Uterus (tissue), 4 donors: Measurements from ENCODE around the gene FAM221B. TPM values are rescaled to one million over a fixed set of nuclear protein-coding genes. Genes with fewer than 3 reads are reported as not detected.

Source experiments
- DNase-seq, 2 donors: peaks; one replicate each; pipeline ENCODE4 v3.0.0-alpha.2; 2019 to 2020
- H3K27ac ChIP-seq, 2 donors: fragments of 200-600 bp; sonication (generic); 1 replicate in 1 of 2; 2 replicates in 1 of 2; pipeline ENCODE4 v1.5.1; 2016 to 2018
- H3K27me3 ChIP-seq, 2 donors: fragments of 200-600 bp; sonication (generic); one replicate each; pipeline ENCODE4 v1.5.1; 2018 to 2019; ENCODE audit warnings: control low read depth in 1 of 2
- H3K36me3 ChIP-seq, 2 donors: fragments of 200-600 bp; sonication (generic); one replicate each; pipeline ENCODE4 v1.5.1; 2019; ENCODE audit warnings: control low read depth in 1 of 2
- H3K4me1 ChIP-seq, 2 donors: fragments of 200-600 bp; sonication (generic); one replicate each; pipeline ENCODE4 v1.5.1; 2018 to 2019; ENCODE audit warnings: control low read depth in 1 of 2
- H3K4me3 ChIP-seq, 2 donors: fragments of 200-600 bp; sonication (generic); 1 replicate in 1 of 2; 2 replicates in 1 of 2; pipeline ENCODE4 v1.5.1; 2018 to 2019; ENCODE audit warnings: mild to moderate bottlenecking in 1 of 2
- H3K9me3 ChIP-seq, 2 donors: fragments of 200-600 bp; sonication (generic); one replicate each; pipeline ENCODE4 v1.5.1; 2019; ENCODE audit warnings: control low read depth in 1 of 2
- POLR2A ChIP-seq, 2 donors: fragments of 450-650 bp; IDR thresholded peaks; one replicate each; pipeline ENCODE4 v1.6.1; 2016; ENCODE audit warnings: antibody characterized with exemption in 2 of 2, mild to moderate bottlenecking in 1 of 2, moderate library complexity in 1 of 2
- intact Hi-C: fragments of 100-400 bp; cut with DNase I; formaldehyde crosslinking; loops from one replicate; pipeline ENCODE4 v1.15.1; 2023; ENCODE audit warnings: low total_unique reads
- total RNA-seq, 4 donors: library from RNA; depleted of rRNA in 3 of 4; stranded (reverse); fragments of >200 nt in 3 of 4; gene quantifications; one replicate each; pipeline versions ENCODE4 v1.1.0 to v1.2.4, GENCODE V29; 2014 to 2023
- TF ChIP-seq, protein P1 (sequence below), 4 experiments: fragments of 200-600 bp in 2 of 4; fragments of 450-650 bp in 2 of 4; sonication (generic) in 2 of 4; IDR thresholded peaks; one replicate each; pipeline ENCODE4 v1.5.1; 2016 to 2019; ENCODE audit warnings: antibody characterized with exemption in 4 of 4, mild to moderate bottlenecking in 2 of 4, moderate library complexity in 1 of 4
- donor health status: DM: yes; HTN: yes; CAD: no.

Gene FAM221B, protein sequence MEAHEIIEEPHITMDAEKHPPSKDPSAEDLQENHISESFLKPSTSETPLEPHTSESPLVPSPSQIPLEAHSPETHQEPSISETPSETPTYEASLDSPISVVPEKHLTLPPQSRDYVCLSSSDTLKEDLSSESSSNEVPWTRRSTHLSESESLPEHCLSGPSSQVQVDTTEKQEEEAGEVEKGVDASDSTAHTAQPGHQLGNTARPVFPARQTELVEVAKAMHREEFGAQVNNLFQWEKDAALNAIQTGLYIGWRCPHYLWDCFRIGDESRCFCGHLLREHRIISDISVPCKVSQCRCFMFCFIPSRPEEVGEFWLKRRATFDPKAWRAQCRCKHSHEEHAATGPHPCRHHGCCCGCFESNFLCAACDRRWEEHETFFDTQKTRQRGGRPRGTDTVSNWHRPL
- total RNA-seq: not detected

DNA sequence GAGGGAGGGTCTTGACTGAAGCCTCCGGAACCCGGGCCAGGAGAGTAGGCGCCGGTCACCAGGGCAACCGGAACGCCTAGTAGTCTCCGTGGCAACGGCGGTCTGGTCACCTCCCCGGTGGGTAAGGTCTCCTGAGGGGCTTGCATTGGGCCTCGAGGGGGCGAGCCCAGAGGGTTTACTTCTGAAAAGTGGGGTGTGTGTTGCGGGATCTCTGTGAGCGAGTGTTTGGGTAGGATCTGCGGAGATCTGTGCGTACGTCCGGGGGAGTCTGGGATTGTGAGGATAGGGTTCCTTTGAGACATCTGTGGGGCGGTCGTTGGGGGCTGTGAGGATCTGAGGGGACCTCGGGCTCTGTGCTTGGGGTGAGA is at the start of gene FAM221B:
FAM221B (minus strand) TSS at position 17 of the 368 bp plus-strand sequence. CDS start 2,571 bp downstream, outside the sequence.
- Histone ChIP-seq H3K9me3 (no peaks in the 10 kb centered on the region), H3K4me3 (peak within 1 kb of the TSS; percentile 54 to 58)

DNA sequence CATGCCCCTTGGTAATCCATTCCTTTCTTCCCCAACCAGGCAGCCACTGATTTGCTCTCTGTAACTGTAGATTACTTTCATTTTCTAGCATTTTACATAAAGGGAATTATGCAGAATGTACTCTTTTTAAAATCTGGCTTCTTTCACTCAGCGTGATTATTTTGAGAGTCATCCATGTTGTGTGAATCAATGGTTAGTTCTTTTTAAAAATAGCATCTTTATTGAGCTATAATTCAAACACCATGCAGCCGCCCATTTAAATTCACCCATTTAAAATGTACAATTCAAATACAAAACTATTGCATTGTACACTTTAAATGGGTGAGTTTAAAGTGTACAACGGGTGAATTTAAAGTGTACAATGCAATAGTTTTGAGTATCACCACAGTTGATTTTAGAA is 44.0 kb upstream of the FAM221B start:
- TF ChIP-seq POLR2A (IDR thresholded peaks at IDR 0.05): no peak
- TF ChIP-seq, protein P1, sequence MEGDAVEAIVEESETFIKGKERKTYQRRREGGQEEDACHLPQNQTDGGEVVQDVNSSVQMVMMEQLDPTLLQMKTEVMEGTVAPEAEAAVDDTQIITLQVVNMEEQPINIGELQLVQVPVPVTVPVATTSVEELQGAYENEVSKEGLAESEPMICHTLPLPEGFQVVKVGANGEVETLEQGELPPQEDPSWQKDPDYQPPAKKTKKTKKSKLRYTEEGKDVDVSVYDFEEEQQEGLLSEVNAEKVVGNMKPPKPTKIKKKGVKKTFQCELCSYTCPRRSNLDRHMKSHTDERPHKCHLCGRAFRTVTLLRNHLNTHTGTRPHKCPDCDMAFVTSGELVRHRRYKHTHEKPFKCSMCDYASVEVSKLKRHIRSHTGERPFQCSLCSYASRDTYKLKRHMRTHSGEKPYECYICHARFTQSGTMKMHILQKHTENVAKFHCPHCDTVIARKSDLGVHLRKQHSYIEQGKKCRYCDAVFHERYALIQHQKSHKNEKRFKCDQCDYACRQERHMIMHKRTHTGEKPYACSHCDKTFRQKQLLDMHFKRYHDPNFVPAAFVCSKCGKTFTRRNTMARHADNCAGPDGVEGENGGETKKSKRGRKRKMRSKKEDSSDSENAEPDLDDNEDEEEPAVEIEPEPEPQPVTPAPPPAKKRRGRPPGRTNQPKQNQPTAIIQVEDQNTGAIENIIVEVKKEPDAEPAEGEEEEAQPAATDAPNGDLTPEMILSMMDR (IDR thresholded peaks at IDR 0.05): no peak
- Histone ChIP-seq H3K4me3 (no peak overlapping the region), H3K36me3 (no peaks in the 10 kb centered on the region), H3K27ac (no peak overlapping the region), H3K4me1 (no peaks in the 10 kb centered on the region), H3K27me3 (no peaks in the 10 kb centered on the region), H3K9me3 (no peaks in the 10 kb centered on the region)
- DNase-seq: no peak
- intact Hi-C loops: no loop called here

More for the DNA sequence above, at the start of gene FAM221B:
- no peak for DNase-seq
- Histone ChIP-seq H3K4me1 (no peaks in the 10 kb centered on the region), H3K27me3 (no peaks in the 10 kb centered on the region), H3K36me3 (no peaks in the 10 kb centered on the region), H3K27ac (peak within 1 kb of the TSS; percentile 94 to 95)
- intact Hi-C loops: no loop called here
- TF ChIP-seq, protein P1 (IDR thresholded peaks at IDR 0.05): no peak
- no peak for TF ChIP-seq POLR2A (IDR thresholded peaks at IDR 0.05)

DNA sequence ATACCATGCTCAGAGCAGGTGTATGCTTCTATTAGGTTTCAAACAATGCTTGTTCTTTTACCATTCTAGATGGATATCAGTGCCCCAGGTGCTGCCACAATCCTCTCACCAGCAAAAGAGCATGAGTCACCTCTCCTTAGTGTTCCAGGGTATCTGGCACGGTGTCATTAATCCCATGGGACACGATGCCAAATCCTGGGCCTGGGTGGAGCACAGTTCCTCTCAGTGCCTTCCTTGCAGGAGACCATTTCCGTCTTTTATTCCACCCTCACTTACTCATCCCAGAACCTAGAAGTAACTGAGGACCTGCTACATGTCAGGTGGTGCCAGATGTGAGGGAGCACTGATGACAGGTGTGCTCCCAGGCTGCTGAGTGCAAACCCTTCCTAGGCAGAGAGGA is 43.0 kb upstream of the FAM221B start:
- Histone ChIP-seq H3K4me3 (no peak overlapping the region), H3K9me3 (no peaks in the 10 kb centered on the region), H3K27me3 (no peaks in the 10 kb centered on the region), H3K27ac (no peak overlapping the region), H3K36me3 (no peaks in the 10 kb centered on the region), H3K4me1 (no peaks in the 10 kb centered on the region)
- no peak for TF ChIP-seq POLR2A (IDR thresholded peaks at IDR 0.05)
- TF ChIP-seq, protein P1 (IDR thresholded peaks at IDR 0.05): no peak
- intact Hi-C loops: no loop called here
- no peak for DNase-seq

DNA sequence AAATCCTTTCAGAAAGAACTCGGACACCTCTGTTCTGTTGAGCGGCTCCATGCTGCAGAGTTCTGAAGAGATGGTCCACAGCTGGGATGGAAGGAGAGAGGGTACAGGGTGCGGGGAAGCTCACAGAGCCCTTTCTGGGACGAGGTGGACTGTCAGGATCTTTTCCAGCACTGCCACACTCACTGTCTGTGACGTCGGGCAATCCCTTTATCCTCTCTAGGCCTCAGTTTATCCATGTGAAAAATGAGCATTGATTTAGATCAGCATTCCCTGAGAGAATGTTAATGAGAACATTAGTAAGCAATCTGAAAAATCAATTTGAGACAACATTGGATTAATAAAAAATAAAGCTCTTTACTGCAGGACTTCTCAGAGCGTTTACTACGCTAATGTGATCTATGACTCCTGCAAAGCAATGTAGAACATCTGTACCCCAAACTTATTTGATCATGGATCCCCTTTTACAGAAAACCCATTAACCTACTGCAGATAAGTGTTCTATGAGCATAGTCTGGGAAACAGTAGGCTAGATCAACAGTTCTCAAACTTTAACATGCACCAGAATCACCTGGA is 41.9 kb upstream of the FAM221B start, which contains the start of gene OR13J1:
OR13J1 (minus strand) TSS at position 51 of the 573 bp plus-strand sequence; CDS start at position 51, 0 bp downstream.
- no peaks in the 10 kb centered on the region for H3K9me3 ChIP-seq
- H3K36me3 ChIP-seq: no peaks in the 10 kb centered on the region
- no peaks in the 10 kb centered on the region for H3K4me1 ChIP-seq
- H3K27me3 ChIP-seq: no peaks in the 10 kb centered on the region
- TF ChIP-seq, protein P1 (IDR thresholded peaks at IDR 0.05): no peak
- no peak for TF ChIP-seq POLR2A (IDR thresholded peaks at IDR 0.05)
- no peak within 1 kb of the TSS for H3K4me3 ChIP-seq
- intact Hi-C loops: no loop called here
- no peak within 1 kb of the TSS for H3K27ac ChIP-seq
- no peak for DNase-seq

DNA sequence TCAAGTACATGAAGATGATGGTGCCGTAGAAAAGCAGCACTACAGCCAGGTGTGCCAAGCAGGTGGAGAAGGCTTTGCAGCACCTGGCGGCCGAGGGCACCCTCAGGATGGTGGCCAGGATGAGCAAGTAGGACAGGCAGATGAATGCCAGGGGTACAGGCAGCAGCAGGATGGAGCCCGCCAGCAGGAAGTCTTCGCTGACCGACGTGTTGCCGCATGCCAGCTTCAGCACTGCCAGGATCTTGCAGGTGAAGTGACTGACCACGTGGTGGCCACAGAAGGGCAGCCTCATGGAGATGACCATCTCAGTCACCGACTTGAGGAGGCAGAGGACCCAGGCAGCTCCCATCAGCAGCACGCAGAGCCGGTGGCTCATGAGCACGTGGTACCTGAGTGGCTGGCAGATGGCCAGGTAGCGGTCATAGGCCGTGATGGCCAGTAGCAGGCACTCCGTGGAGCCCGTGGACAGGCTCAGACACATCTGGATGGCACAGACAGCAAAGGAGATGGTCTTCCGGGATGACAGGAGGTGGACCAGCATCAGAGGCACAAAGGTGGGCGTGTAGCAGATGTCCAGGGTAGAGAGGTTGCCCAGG is 41.2 kb upstream of the FAM221B start:
- H3K9me3 ChIP-seq: no peaks in the 10 kb centered on the region
- DNase-seq: no peak
- H3K4me1 ChIP-seq: no peaks in the 10 kb centered on the region
- no peaks in the 10 kb centered on the region for H3K27me3 ChIP-seq
- intact Hi-C loops: no loop called here
- H3K36me3 ChIP-seq: no peaks in the 10 kb centered on the region
- no peak for TF ChIP-seq POLR2A (IDR thresholded peaks at IDR 0.05)
- TF ChIP-seq, protein P1 (IDR thresholded peaks at IDR 0.05): no peak
- H3K4me3 ChIP-seq: no peak overlapping the region
- H3K27ac ChIP-seq: no peak overlapping the region
